Fibroblast of peridontal ligament (primary cell): Measurements from ENCODE around the gene KRTAP1-5.
"Not testable (repeated sequence)": the region's sequence is repeated elsewhere in the genome, so short reads cannot be mapped to it uniquely, and the experiment has no call there.

Experiments
- DNase-seq: peaks from one replicate; pipeline ENCODE4 v3.0.0-alpha.2; 2010; ENCODE audit errors: extremely low read depth

The KRTAP1-5 gene

DNA sequence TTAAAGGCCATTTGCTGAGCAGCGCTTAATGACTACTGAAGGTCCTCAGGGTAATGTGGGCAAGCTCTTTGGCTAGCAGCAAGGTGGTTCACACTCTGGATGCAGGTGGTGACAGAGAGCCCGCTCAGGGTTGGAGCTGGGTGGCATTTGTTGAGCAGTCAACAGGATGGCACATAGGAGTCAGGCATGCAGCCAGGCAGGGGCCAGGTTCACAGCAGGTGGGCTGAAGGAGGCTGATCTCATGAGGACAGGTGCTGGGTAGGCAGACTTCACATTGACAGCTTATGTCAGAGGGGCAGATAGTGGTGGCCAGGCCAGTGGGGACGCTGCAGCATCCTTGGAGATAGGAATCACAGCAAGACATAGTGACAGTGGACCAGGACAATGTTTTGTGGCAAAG lies 22.6 kb downstream of the KRTAP1-5 start:
- DNase-seq: no peak

- DNase-seq: peak; percentile 54
Observed at GRCh38 chr17:41003926-41004325, 23.1 kb downstream of the KRTAP1-5 start.

DNA sequence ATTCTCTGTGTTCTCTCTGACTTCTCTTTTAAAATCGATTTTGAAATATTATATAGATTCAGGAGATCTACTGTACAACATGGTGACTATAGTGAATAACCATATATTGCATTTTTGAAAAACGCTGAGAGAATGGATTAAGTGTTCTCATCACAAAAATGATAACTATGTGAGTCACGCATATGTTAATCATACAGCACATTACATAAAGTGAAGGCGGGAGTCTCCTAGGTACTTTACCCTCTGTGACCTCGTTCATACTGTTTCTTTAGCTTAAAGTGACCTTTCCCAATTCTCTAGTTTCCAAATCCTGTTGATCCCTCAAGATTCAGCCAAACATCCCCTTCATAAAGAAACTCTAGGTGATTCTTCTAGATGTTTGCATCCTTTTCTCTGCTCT lies 24.2 kb downstream of the KRTAP1-5 start:
- no peak for DNase-seq

DNA sequence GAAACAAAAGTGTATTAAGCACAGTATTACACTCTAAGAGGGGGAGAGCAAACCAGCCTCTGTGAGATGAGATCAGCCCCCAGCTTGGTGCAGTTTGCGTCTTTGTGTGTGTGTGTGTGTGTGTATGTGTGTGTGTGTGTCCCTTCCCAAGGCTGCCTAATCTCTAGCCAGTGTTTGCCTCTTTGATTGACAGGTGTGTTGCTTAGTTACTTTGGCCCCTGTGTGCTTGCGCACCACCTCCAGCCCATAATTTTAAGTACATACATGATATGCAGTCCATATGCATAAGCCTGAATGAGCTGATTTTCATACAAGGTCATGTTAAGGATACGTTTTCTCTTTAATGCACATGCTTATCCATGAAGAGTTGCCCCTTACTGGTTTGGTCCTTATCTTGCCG lies 25.2 kb downstream of the KRTAP1-5 start:
- DNase-seq: no peak

GRCh38 chr17:40999563-40999962 lies 27.4 kb downstream of the KRTAP1-5 start, which contains the start of gene KRTAP3-2:
KRTAP3-2 (minus strand) TSS chr17:40999906; CDS start chr17:40999853, 53 bp downstream.
- not testable (repeated sequence) for DNase-seq

DNA sequence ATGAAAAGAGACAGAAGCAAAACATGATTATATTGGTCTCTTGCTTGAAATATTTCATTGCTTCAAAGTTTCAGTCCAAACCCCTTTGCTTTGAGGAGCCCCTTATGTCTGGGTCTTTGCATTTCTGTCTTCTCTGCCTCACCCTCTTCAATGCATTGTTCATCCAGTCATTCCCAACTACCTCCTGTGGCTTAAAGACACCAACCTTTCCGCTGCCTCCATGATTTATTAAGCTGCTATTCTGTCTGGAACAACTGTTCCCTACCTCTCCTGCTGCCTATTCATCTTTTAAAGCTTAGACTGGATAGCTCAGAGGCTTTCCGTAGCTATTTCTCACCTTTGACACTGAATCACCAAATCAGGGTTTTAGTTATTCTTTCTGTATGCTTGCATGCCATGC lies 29.6 kb downstream of the KRTAP1-5 start:
- no peak for DNase-seq

GRCh38 chr17:40996829-40997228 lies 30.2 kb downstream of the KRTAP1-5 start:
- DNase-seq: no peak

GRCh38 chr17:40995116-40995515 lies 31.9 kb downstream of the KRTAP1-5 start:
- no peak for DNase-seq

GRCh38 chr17:40993839-40994238 lies 33.2 kb downstream of the KRTAP1-5 start, which contains the start of gene KRTAP3-3:
KRTAP3-3 (minus strand) TSS chr17:40994164; CDS start chr17:40994097, 67 bp downstream.
- DNase-seq: no peak

GRCh38 chr17:40993084-40993483 lies 33.9 kb downstream of the KRTAP1-5 start:
- DNase-seq: no peak

GRCh38 chr17:40992666-40993065 lies 34.3 kb downstream of the KRTAP1-5 start:
- no peak for DNase-seq

DNA sequence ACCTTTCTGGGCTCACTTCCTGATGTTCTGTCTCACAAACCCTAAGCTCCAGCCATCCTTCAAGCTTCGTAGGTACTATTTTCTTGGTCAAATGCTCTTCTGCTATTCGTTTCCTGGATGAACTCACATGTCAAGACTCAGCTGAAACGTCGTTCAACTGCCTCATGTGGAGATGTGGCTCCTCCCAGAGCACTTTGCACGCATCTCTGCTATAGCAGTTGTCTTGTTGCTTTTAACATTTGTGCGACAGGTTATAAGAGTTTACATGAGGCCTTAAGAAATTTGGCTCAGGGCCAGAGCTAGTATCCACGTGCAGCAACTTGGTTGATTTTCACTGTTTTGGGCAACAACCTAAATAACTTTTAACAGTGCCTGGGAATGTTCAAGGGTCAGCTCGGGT lies 40.1 kb downstream of the KRTAP1-5 start:
- DNase-seq: no peak

GRCh38 chr17:40984226-40984625 lies 42.8 kb downstream of the KRTAP1-5 start, which contains the start of gene KRT40:
KRT40 (minus strand) TSS chr17:40984326; CDS start chr17:40984273, 53 bp downstream.
- no peak for DNase-seq

DNA sequence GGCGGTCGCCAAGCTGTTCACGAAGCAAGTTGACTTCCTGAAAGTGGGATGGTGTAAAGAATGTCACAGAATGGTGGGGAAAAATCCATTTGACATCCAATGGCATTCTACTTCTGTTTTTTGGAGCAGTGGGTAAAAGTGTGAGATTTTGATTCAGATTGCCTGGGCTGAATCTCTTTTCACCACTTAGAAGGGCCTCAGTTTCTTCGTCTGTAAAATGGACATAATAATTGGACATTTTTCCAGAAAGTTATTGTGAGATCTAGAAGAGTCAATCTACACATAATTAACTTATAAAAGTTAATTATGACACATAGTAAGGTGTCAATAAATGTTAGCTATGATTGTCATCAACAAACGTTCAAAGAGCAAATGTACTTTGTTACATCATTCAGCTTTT lies 45.9 kb downstream of the KRTAP1-5 start:
- no peak for DNase-seq

DNA sequence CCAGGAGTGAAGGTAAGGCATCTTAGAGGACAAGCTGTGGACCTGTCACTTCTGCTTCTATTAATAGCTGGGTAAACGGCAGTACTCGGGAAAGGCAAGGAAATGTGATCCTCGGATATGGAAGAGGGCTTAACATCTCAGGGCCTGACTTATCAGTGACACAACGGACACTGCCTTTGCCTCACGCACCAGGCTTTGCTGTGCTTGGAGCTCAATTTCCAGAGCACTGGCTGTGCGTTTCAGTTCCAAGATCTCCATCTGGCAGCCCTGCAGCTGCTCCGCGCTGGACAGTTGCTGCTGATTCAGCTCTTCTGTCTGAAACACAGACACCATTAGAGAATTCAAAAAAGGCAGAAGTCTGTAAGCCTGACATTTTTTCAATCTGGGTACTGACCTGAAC lies 46.4 kb downstream of the KRTAP1-5 start:
- no peak for DNase-seq

- no peak for DNase-seq
Observed at GRCh38 chr17:40980117-40980516, 46.9 kb downstream of the KRTAP1-5 start.

DNA sequence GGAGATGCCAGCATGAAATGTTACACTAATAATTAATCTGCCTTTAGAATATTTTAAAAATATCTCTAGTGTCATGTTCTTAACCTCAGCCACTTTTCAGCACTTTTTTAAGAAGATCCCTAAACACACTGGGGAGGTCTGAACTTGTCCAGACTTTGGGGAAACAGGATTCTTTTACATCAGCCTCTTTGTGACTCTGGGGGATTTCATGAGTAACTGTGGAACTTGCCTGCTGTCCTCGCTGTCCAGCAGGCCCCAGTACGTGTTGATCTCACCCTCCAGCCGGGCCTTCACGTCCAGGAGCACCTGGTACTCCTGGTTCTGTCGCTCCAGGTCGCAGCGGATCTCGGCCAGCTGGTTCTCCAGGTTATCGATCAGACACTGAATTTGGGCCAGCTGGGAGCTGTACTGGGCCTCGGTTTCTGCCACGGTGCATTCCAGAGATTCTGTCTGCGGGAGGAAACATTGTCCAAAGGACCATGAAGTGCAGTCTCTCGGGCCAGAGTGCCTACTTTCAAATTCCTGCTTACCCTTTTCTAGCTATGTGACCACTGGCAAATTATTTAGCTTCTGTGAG lies 48.3 kb downstream of the KRTAP1-5 start:
- DNase-seq: no peak
